HG02623 (cell line): ENCODE measurements around the gene MAMDC4.

ENCODE experiments used
- ATAC-seq: cut with Tn5 transposase; IDR thresholded peaks from one replicate; pipeline ENCODE4 v1.9.1; 2021; ENCODE audit warnings: moderate library complexity; ENCODE audit not compliant: unreplicated experiment

Gene MAMDC4

DNA sequence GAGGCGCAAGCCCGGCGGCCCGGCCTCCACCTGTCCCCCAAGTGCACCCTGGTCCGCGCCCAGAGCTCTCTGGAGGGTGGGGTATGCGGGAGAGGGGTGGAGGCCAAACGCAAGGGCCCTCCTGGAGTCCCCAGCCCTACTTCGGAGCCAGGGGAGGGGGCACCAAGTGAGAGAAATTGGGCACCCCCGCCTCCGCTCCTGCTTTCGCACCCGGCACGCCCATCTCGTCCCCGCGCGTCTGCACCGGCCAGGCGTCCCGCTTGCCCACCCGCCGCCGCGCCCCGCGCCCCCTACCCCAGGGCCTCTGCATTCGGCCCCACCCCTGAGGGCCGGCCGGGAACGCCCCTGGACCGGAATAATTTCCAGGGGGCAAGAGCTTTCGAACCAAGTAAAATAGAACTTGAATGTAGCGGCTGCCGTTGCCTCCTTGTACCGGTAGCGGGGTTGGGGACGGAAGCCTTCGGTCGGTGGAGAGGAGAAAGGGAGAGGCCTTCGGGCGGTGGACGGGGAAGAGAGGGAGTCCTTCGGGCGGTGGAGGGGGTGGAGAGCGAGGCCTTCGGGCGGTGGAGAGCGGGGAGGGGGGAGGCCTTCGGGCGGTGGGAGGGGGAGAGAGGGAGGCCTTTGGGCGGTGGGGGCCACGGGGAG lies 3.6 kb upstream of the MAMDC4 start:
- ATAC-seq: no peak

DNA sequence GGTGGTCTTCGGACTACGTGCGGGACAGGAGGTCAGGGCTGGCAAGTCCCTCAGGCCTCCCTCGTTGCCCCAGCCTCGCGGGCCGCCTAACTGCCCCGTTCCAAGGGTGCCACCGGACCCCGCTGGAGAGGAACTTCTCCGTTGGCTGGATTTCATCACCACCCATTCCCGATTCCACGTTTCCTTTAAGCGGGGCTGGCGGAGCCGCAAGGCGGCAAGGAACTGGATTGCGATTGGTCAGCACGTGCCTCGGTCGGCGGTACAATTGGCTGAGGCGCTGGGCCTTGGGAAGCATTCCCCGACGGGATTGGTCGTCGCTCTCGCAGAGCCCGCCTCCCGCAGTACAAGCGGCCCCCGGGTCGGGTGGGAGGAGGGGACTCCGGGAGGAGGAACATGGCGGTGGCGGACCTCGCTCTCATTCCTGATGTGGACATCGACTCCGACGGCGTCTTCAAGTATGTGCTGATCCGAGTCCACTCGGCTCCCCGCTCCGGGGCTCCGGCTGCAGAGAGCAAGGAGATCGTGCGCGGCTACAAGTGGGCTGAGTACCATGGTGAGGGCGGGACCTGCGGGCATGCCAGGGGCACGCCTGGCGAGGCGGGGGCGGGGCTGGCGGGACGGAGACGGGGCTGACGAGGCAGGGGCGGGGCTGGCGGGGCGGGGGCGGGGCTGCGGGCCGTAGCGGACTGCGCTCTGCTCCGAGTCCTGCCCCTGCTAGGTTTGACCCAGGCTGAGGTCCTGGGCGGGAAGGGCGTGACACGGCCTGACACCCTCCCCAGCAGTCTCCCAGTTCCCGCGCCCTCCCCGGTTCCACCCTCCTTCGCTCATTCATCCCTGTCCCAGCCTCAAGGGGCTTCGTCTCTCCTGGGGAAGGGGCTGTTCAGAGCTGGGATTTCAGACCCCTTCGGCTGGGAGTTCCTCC lies 2.8 kb upstream of the MAMDC4 start, which contains the start of gene PHPT1:
Gene PHPT1, plus strand, starts transcription at position 372 of the 922 bp plus-strand sequence. Its CDS starts 22 bp downstream, at position 394.
- ATAC-seq: peak; percentile 75

DNA sequence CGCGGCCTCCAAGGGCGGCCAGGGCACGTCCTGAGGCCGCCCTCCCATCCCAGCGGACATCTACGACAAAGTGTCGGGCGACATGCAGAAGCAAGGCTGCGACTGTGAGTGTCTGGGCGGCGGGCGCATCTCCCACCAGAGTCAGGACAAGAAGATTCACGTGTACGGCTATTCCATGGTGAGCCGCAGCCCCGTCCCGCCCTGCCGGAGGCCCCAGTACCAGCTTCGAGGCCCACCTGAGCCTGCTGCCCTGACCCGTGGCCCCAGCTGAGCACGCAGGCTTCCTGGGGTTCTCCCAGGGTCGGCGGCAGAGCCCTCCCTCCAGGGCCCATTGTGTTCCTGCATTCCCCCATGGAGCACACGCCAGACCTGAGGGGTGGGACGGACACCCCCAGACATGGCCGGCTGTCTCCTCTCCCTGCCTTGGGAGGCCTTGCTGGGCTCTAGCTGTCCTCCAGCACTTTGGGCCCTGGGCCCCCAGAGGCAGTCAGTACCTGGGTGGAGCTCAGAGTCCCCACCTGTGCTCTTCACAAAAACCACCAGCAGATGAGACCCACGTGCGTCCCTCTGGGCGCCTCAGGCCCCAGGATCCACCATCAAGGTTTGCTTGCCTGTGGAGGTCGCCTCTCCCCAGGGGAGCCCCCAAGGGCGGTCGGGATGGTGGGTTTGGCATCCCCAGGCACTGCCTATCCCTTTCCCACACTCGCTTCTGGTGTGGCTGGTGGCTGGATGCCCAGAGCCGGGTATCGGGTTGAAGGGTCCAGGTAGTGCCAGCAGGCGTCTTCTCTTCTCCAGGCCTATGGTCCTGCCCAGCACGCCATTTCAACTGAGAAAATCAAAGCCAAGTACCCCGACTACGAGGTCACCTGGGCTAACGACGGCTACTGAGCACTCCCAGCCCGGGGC lies 1.9 kb upstream of the MAMDC4 start:
- no peak for ATAC-seq

DNA sequence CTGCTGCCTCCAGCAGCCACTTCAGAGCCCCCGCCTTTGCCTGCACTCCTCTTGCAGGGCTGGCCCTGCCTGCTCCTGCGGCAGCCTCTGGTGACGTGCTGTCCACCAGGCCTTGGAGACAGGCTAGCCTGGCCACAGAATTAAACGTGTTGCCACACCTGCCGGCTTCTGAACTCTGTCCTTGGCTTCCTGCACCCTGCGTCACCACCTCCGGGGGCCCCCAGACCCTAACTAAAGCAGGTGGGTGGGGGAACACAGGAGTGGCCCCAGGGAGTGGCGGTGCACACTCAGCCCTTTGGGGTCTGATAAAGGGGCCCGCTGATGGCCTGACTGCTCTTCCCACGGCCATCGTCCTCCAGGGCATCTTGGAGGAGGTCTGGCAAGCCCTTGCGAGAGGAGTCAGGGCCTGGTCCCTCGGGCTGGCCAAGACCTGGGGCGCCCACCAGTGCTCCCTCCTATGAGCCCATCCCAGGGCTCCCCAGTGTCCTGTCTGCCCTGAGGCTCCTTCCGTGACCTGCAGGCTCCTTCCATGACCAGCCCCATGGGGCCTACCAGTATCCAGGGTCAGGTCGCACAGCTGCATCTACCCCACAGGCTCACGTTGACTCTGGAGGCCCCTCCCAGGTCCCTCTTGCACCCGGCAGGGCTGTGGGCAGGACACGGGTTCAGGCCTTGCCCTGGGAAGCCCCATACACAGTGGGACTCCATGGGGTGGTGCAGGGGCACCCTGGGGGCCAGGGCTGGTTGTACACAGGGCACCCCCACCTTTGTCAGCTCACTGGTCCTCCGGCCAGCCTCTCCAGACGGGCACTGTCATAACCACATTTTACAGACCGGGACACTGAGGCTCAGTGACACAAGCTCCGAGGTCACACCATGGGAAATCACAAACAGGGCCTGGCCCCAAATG lies 1.0 kb upstream of the MAMDC4 start:
- no peak for ATAC-seq

DNA sequence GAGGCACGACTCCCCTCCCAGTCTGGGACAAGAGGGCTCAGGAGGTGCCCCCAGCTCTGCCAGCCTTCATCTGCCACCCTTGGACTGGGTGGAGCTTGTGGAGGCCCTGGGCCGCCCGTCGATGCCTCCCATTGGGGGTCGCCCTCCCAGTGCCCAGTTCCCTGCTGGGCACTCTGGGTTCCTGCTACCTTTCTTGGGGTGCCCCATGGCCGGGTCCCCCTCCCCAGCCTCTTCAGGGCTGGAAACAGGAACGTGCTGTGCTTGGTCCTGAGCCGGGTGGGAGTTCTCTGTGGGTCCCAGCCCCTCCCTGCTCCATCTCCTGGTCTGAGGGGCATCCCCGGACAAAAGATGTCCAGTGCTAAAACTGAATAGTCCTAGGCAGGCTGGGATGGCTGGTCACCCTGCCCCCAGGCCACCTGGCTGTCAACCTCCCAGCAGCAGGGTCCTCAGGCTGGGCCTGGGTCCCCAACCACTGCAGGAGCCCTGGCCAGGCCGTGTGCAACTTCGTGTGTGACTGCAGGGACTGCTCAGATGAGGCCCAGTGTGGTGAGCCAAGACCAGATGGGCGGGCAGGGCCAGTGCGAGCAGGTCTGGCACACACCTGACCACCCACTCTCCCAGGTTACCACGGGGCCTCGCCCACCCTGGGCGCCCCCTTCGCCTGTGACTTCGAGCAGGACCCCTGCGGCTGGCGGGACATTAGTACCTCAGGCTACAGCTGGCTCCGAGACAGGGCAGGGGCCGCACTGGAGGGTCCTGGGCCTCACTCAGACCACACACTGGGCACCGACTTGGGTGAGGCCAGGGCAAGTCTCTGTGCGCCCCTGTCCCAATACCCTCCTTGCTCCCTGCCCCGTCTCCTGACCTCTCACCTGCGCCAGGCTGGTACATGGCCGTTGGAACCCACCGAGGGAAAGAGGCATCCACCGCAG lies 784 bp downstream of the MAMDC4 start:
- no peak for ATAC-seq

DNA sequence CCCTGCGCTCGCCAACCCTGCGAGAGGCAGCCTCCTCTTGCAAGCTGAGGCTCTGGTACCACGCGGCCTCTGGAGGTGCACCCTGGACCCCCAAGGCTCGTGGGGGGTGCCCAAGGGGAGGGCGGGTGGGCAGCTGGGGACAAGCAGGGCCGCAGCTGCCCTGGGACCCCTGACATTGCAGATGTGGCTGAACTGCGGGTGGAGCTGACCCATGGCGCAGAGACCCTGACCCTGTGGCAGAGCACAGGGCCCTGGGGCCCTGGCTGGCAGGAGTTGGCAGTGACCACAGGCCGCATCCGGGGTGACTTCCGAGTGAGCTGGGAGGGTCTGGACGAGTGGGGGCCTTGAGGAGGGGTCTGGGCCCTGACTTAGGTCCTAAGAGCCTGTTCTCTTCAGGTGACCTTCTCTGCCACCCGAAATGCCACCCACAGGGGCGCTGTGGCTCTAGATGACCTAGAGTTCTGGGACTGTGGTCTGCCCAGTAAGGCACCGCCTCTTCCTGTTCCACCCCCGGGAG lies 1.5 kb downstream of the MAMDC4 start:
- ATAC-seq: no peak

DNA sequence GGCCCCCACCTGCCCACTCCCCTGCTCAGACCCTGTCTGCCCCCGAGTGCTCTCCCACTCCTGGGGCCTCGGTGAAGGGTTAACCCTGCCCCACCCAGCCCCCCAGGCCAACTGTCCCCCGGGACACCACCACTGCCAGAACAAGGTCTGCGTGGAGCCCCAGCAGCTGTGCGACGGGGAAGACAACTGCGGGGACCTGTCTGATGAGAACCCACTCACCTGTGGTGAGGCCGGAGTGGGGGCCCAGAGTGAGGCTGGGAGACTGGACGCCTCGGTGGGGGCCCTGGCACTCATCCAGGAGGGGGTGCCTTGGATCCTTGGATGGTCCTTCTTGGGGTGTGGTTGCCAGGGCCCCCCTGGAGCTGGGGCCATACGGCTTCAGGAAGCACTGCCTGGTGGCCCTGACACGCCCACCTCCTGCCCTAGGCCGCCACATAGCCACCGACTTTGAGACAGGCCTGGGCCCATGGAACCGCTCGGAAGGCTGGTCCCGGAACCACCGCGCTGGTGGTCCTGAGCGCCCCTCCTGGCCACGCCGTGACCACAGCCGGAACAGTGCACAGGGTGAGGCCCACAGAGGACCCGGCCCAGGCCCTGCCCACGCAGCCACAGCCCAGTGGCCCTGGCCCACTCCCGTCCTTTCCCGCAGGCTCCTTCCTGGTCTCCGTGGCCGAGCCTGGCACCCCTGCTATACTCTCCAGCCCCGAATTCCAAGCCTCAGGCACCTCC lies 2.1 kb downstream of the MAMDC4 start:
- no peak for ATAC-seq

DNA sequence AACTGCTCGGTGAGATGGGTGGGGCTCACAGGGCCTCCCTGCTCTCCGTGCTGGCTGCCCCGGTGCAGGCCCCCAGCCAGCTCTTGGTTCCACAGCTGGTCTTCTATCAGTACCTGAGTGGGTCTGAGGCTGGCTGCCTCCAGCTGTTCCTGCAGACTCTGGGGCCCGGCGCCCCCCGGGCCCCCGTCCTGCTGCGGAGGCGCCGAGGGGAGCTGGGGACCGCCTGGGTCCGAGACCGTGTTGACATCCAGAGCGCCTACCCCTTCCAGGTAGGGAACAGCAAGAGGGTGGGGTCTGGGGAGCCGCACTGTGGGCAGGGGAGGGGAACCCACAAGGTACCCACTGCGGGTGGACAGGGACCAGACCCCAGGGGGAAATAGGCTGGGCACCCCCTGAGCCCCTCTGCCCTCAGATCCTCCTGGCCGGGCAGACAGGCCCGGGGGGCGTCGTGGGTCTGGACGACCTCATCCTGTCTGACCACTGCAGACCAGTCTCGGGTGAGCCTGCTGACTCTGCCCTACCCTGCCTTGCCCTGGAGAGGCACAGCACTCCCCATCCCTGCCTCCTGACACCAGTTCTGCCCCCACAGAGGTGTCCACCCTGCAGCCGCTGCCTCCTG lies 2.8 kb downstream of the MAMDC4 start:
- no peak for ATAC-seq

DNA sequence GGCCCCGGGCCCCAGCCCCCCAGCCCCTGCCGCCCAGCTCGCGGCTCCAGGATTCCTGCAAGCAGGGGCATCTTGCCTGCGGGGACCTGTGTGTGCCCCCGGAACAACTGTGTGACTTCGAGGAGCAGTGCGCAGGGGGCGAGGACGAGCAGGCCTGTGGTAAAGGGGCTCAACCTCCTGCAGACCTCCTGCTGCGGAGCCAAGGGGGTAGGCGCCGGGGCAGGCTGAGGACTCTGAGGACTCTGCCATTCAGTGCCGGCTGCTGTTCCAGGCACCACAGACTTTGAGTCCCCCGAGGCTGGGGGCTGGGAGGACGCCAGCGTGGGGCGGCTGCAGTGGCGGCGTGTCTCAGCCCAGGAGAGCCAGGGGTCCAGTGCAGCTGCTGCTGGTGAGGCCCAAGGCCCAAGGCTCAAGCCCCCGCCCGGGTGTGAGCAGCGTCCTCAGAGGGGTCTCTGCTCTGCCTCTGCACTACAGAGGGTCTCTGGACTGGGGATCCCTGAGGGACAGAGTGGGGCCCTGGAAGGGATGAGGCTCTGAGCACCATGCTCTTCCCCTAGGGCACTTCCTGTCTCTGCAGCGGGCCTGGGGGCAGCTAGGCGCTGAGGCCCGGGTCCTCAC lies 3.4 kb downstream of the MAMDC4 start:
- ATAC-seq: no peak

DNA sequence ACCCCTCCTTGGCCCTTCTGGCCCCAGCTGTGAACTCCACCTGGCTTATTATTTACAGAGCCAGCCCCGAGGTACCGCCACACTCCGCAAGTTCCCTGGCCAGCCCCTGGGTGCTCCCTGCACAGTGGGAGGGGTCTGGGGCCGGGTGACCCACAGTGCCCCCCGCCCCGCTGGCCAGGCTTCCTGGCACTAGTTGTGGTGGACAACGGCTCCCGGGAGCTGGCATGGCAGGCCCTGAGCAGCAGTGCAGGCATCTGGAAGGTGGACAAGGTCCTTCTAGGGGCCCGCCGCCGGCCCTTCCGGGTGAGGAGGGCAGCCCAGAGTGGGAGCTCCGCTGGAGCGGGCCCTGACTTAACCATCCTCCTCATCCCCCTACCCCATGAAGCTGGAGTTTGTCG lies 3.9 kb downstream of the MAMDC4 start:
- ATAC-seq: no peak

DNA sequence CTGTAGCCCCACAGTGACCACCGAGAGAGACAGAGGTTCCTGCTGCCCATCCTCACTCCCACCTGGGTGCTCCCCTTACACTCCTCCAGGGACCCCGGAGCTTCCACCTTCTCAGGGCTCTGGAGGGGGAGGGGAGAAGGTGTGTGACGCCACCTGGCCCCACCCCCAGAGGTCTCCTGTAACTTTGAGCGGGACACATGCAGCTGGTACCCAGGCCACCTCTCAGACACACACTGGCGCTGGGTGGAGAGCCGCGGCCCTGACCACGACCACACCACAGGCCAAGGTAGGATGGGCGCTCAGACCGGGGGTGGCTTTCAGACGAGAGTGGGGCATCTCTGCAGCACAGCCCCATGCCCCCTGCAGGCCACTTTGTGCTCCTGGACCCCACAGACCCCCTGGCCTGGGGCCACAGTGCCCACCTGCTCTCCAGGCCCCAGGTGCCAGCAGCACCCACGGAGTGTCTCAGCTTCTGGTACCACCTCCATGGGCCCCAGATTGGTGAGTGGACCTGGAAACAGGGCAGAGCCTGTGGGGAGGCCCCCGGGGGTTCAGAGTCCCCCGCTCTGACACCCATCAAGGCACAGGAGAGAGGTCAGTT lies 4.5 kb downstream of the MAMDC4 start:
- ATAC-seq: no peak

DNA sequence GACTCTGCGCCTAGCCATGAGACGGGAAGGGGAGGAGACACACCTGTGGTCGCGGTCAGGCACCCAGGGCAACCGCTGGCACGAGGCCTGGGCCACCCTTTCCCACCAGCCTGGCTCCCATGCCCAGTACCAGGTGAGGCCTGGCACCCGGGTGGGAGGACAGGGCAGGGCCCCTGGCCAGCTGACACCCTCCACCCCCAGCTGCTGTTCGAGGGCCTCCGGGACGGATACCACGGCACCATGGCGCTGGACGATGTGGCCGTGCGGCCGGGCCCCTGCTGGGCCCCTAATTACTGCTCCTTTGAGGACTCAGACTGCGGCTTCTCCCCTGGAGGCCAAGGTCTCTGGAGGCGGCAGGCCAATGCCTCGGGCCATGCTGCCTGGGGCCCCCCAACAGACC lies 5.0 kb downstream of the MAMDC4 start:
- no peak for ATAC-seq

DNA sequence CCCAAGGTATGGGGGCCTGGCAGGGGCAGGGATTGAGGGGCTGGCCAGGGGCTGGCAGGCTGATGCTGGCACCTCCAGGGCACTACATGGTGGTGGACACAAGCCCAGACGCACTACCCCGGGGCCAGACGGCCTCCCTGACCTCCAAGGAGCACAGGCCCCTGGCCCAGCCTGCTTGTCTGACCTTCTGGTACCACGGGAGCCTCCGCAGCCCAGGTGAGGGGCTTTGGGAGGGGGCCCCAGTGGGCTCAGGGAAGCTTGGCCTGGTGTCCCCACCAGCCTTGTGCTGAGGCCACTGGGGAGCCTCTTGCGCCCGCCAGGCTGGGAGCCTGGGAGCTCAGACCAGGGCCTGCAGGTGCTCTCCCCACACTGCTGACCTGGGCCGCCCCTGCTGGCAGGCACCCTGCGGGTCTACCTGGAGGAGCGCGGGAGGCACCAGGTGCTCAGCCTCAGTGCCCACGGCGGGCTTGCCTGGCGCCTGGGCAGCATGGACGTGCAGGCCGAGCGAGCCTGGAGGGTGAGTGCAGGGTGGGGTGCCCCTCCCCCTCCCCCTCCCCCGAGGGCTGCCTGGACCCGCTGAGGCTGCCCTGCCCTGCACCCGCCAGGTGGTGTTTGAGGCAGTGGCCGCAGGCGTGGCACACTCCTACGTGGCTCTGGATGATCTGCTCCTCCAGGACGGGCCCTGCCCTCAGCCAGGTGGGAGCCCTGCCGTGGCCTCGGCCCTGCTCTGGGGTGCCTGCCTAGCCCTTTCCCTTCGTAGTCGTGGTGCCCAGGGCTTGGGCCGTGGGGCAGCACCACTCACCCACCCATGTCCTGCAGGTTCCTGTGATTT lies 5.7 kb downstream of the MAMDC4 start:
- no peak for ATAC-seq

DNA sequence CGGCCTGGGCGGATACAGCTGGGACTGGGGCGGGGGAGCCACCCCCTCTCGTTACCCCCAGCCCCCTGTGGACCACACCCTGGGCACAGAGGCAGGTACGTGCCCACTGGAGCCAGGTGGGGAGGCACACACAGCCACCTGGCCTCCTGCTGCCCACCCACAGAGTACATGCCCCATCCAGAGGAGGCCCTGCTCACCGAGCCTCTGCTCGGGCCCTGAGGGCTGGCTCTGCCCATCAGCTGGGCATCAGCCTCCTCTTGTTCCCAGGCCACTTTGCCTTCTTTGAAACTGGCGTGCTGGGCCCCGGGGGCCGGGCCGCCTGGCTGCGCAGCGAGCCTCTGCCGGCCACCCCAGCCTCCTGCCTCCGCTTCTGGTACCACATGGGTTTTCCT lies 6.3 kb downstream of the MAMDC4 start:
- no peak for ATAC-seq

DNA sequence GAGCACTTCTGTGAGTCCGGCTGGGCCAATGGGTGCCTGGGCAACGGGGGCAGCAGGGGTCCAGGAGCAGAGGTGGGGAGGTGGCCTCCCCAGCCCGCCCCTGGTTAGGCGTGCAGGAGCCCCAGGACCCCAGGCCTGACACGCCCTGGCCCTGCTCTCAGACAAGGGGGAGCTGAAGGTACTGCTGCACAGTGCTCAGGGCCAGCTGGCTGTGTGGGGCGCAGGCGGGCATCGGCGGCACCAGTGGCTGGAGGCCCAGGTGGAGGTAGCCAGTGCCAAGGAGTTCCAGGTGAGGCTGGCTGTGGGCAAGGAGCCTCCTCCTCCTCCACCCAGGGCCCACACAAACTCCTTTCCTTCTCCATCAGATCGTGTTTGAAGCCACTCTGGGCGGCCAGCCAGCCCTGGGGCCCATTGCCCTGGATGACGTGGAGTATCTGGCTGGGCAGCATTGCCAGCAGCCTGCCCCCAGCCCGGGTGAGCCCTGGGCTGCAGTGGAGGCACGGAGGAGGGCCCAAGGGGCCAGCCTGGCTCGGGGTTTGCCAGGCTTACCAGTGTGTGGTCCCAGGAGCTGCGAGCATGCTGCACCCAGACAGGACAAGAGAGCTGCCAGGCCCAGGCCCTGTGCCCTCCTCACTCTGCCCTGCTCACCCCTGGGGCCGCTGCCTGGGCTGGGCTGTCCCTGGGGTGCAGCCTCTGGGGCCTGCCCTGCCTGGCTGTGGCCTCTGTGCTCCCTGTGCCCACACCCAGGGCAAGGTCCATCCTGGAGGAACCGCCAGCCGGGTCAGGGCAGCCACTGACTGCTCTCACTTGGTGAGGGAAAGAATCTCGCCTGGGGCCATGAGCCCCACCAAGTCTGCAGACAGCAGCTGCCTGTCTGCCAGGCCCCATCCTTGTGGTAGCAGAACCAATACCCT lies 7.0 kb downstream of the MAMDC4 start:
- no peak for ATAC-seq
